ENCODE data around the gene XRCC1. TPM values are rescaled to one million over a fixed set of nuclear protein-coding genes. Genes with fewer than 3 reads are reported as not detected.

The XRCC1 gene
- total RNA-seq, 1 experiment from 2014 or later = 45.1 TPM

GRCh38 chr19:43570174-43570791 lies 5.0 kb downstream of the XRCC1 start:
- TF ChIP-seq, protein P1, sequence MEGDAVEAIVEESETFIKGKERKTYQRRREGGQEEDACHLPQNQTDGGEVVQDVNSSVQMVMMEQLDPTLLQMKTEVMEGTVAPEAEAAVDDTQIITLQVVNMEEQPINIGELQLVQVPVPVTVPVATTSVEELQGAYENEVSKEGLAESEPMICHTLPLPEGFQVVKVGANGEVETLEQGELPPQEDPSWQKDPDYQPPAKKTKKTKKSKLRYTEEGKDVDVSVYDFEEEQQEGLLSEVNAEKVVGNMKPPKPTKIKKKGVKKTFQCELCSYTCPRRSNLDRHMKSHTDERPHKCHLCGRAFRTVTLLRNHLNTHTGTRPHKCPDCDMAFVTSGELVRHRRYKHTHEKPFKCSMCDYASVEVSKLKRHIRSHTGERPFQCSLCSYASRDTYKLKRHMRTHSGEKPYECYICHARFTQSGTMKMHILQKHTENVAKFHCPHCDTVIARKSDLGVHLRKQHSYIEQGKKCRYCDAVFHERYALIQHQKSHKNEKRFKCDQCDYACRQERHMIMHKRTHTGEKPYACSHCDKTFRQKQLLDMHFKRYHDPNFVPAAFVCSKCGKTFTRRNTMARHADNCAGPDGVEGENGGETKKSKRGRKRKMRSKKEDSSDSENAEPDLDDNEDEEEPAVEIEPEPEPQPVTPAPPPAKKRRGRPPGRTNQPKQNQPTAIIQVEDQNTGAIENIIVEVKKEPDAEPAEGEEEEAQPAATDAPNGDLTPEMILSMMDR (conservative IDR thresholded peaks at IDR 0.05) = no peak
- TF ChIP-seq EZH2 (IDR thresholded peaks at IDR 0.05; ENCODE audit: low read depth) = no peak
- POLR2A ChIA-PET (ENCODE audit: unreplicated experiment) = no interaction called here

DNA sequence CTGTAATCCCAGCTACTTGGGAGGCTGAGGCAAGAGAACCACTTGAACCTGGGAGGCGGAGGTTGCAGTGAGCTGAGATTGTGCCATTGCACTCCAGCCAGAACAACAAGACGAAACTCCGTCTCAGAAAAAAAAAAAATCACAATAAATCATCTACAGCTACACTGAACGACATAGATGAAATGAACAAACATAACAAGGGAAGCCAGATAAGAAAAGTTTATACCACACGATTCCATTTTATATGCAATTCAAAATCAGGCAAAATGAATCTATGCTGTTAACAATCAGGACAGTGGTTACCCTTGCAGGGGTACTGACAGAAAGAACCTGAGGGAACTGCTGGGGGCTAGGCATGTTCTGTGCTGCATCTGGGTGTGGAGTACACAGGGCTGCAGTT lies 5.7 kb downstream of the XRCC1 start:
- H3K27me3 ChIP-seq (ENCODE audit: insufficient read depth, low read depth) = no peaks in the 10 kb centered on the region
- no TSS peak for BruUV-seq (replicated peaks)
- no peak overlapping the region for H2AFZ ChIP-seq
- H3K4me2 ChIP-seq = no peak overlapping the region
- H3K9me3 ChIP-seq (ENCODE audit: insufficient read depth, low read depth) = no peaks in the 10 kb centered on the region
- H4K20me1 ChIP-seq (ENCODE audit: insufficient read depth) = no peaks in the 10 kb centered on the region; the same call in 1 of the 2 replicates
- H3K9me2 ChIP-seq (ENCODE audit: insufficient read depth) = no peaks in the 10 kb centered on the region
- CTCF ChIA-PET = no interaction called here
- H3K79me2 ChIP-seq (ENCODE audit: low read depth) = peaks cover 4% of the 10 kb centered on the region
- intact Hi-C loops (cut with micrococcal nuclease; ENCODE audit: unreplicated experiment) = no loop called here
- POLR2A ChIA-PET (ENCODE audit: unreplicated experiment) = no interaction called here
- no peak for DNase-seq
- TF ChIP-seq, protein P1 (conservative IDR thresholded peaks at IDR 0.05) = no peak
- no peak for TF ChIP-seq EZH2 (IDR thresholded peaks at IDR 0.05; ENCODE audit: low read depth)
- no peak overlapping the region for H3K4me3 ChIP-seq
- peaks cover 4% of the 10 kb centered on the region; the same call in 1 of the 2 replicates for H3K4me1 ChIP-seq (replicated peaks; ENCODE audit: insufficient read depth)
- H3K36me3 ChIP-seq (ENCODE audit: low read depth) = no peaks in the 10 kb centered on the region; the same call in 1 of the 2 replicates
- H3F3A ChIP-seq (ENCODE audit: insufficient read depth, low read depth) = no peaks in the 10 kb centered on the region
- H3K27ac ChIP-seq = no peak overlapping the region

More at GRCh38 chr19:43570174-43570791, 5.0 kb downstream of the XRCC1 start:
- DNase-seq = peak; percentile 13 to 63
- Histone ChIP-seq H3K9me2 (ENCODE audit: insufficient read depth) (no peaks in the 10 kb centered on the region), H3K79me2 (ENCODE audit: low read depth) (peaks cover 10% of the 10 kb centered on the region), H3K4me3 (no peak overlapping the region), H2AFZ (no peak overlapping the region), H3K27ac (no peak overlapping the region), H3K9me3 (ENCODE audit: insufficient read depth, low read depth) (no peaks in the 10 kb centered on the region), H3F3A (ENCODE audit: insufficient read depth, low read depth) (no peaks in the 10 kb centered on the region), H3K4me1 (replicated peaks; ENCODE audit: insufficient read depth) (peaks cover 6% of the 10 kb centered on the region; the same call in 1 of the 2 replicates), H4K20me1 (ENCODE audit: insufficient read depth) (no peaks in the 10 kb centered on the region; the same call in 1 of the 2 replicates), H3K4me2 (no peak overlapping the region), H3K36me3 (ENCODE audit: low read depth) (no peaks in the 10 kb centered on the region; the same call in 1 of the 2 replicates), H3K27me3 (ENCODE audit: insufficient read depth, low read depth) (no peaks in the 10 kb centered on the region)
- BruUV-seq (replicated peaks) = no TSS peak
- intact Hi-C loops (cut with micrococcal nuclease; ENCODE audit: unreplicated experiment) = no loop called here
- CTCF ChIA-PET = no interaction called here

GRCh38 chr19:43564800-43565199 lies 10.5 kb downstream of the XRCC1 start:
- BruUV-seq (replicated peaks) = no TSS peak
- Histone ChIP-seq H3K4me3 (no peak overlapping the region), H3K27ac (no peak overlapping the region), H3K27me3 (ENCODE audit: insufficient read depth, low read depth) (no peaks in the 10 kb centered on the region), H2AFZ (no peak overlapping the region), H3K4me1 (replicated peaks; ENCODE audit: insufficient read depth) (no peaks in the 10 kb centered on the region), H3F3A (ENCODE audit: insufficient read depth, low read depth) (peaks cover 8% of the 10 kb centered on the region; the same call in 1 of the 2 replicates), H3K36me3 (ENCODE audit: low read depth) (no peaks in the 10 kb centered on the region), H3K4me2 (no peak overlapping the region), H4K20me1 (ENCODE audit: insufficient read depth) (no peaks in the 10 kb centered on the region; the same call in 1 of the 2 replicates), H3K9me2 (ENCODE audit: insufficient read depth) (no peaks in the 10 kb centered on the region), H3K9me3 (ENCODE audit: insufficient read depth, low read depth) (no peaks in the 10 kb centered on the region), H3K79me2 (ENCODE audit: low read depth) (no peaks in the 10 kb centered on the region)
- intact Hi-C loops (cut with micrococcal nuclease; ENCODE audit: unreplicated experiment) = no loop called here
- CTCF ChIA-PET = no interaction called here
- DNase-seq = no peak
- POLR2A ChIA-PET (ENCODE audit: unreplicated experiment) = no interaction called here
- no peak for TF ChIP-seq EZH2 (IDR thresholded peaks at IDR 0.05; ENCODE audit: low read depth)
- TF ChIP-seq, protein P1 (conservative IDR thresholded peaks at IDR 0.05) = no peak
